IMR-90 (cell line): ENCODE data around the gene IGFL3. TPM values are rescaled to one million over a fixed set of nuclear protein-coding genes. Genes with fewer than 3 reads are reported as not detected.

ENCODE experiments used
- ATAC-seq: fragments of 200-7000 bp; cut with Tn5 transposase; 2 replicates; pipeline ENCODE4 v1.9.1; 2020; ENCODE audit warnings: low read depth, mild to moderate bottlenecking, moderate library complexity
- BruUV-seq: library from RNA; stranded (reverse); fragments of 400-500 nt; replicated peaks from 2 replicates; lab custom pipeline; 2021; lab: Mats Ljungman, UMichigan
- CTCF ChIA-PET: fragments of 300-600 bp; formaldehyde crosslinking; extraction: SDS; loops from one replicate; lab custom pipeline; 2021; ENCODE audit warnings: antibody characterized with exemption; lab: Yijun Ruan, JAX
- POLR2A ChIA-PET: fragments of 300-600 bp; sonication (Branson Sonifier 250); formaldehyde crosslinking; loops from one replicate; lab custom pipeline; 2022; ENCODE audit warnings: antibody characterized with exemption; ENCODE audit not compliant: unreplicated experiment; lab: Charles Lee
- DNase-seq: peaks from one replicate; pipeline ENCODE4 v3.0.0; 2013
- H2AFZ ChIP-seq: replicated peaks from 2 replicates; pipeline ENCODE3; 2013; ENCODE audit warnings: low read length, mild to moderate bottlenecking; ENCODE audit not compliant: poor library complexity
- H2AK5ac ChIP-seq: 2 replicates; pipeline ENCODE4 v1.6.1; 2013; ENCODE audit warnings: low read depth, low read length, inconsistent platforms
- H2AK9ac ChIP-seq: replicated peaks from 2 replicates; pipeline ENCODE3; 2013; ENCODE audit warnings: mild to moderate bottlenecking, low read depth, low read length, moderate library complexity; ENCODE audit not compliant: poor library complexity
- H2BK120ac ChIP-seq: 2 replicates; pipeline ENCODE4 v1.6.1; 2013; ENCODE audit warnings: low read depth, low read length, inconsistent platforms
- H2BK15ac ChIP-seq: 3 replicates; pipeline ENCODE4 v1.6.1; 2013; ENCODE audit warnings: low read depth, low read length, inconsistent platforms
- H2BK20ac ChIP-seq: 2 replicates; pipeline ENCODE4 v1.6.1; 2013; ENCODE audit warnings: low read depth, mild to moderate bottlenecking, inconsistent platforms, low read length, moderate library complexity
- H2BK5ac ChIP-seq: 2 replicates; pipeline ENCODE4 v1.6.1; 2013; ENCODE audit warnings: mild to moderate bottlenecking, low read depth, low read length, inconsistent platforms; ENCODE audit not compliant: poor library complexity, severe bottlenecking
- H3K14ac ChIP-seq: replicated peaks from 2 replicates; pipeline ENCODE4 v1.6.1; 2013; ENCODE audit warnings: low read depth, low read length, inconsistent platforms
- H3K18ac ChIP-seq: 2 replicates; pipeline ENCODE4 v1.6.1; 2013; ENCODE audit warnings: low read depth, low read length, control low read depth
- H3K23ac ChIP-seq: 2 replicates; pipeline ENCODE4 v1.6.1; 2013; ENCODE audit warnings: low read depth, low read length, inconsistent platforms
- H3K27ac ChIP-seq: 2 replicates; pipeline ENCODE4 v1.5.1; 2013; ENCODE audit warnings: mild to moderate bottlenecking, control low read depth, low read length; ENCODE audit not compliant: insufficient read depth
- H3K27me3 ChIP-seq: 2 replicates; pipeline ENCODE4 v1.6.1; 2013; ENCODE audit warnings: low read length; ENCODE audit not compliant: control insufficient read depth, insufficient read depth
- H3K36me3 ChIP-seq: 2 replicates; pipeline ENCODE4 v1.6.1; 2013; ENCODE audit warnings: low read length, mixed read lengths; ENCODE audit not compliant: control insufficient read depth, insufficient read depth
- H3K4ac ChIP-seq: 2 replicates; pipeline ENCODE4 v1.6.1; 2013; ENCODE audit warnings: low read depth, low read length, inconsistent platforms
- H3K4me1 ChIP-seq: 2 replicates; pipeline ENCODE4 v1.6.1; 2013; ENCODE audit warnings: low read length, mixed read lengths; ENCODE audit not compliant: control insufficient read depth, insufficient read depth
- H3K4me2 ChIP-seq: 2 replicates; pipeline ENCODE4 v1.6.1; 2013; ENCODE audit warnings: low read depth, mild to moderate bottlenecking, control low read depth, low read length, moderate library complexity
- H3K4me3 ChIP-seq: 2 replicates; pipeline ENCODE4 v1.5.1; 2013; ENCODE audit warnings: low read depth, mild to moderate bottlenecking, control low read depth, low read length, moderate library complexity; ENCODE audit not compliant: insufficient read depth
- H3K56ac ChIP-seq: 2 replicates; pipeline ENCODE4 v1.6.1; 2013; ENCODE audit warnings: low read length, inconsistent platforms; ENCODE audit not compliant: insufficient read depth; ENCODE audit errors: extremely low read depth
- H3K79me1 ChIP-seq, 2 experiments: 2 replicates each; pipeline ENCODE4 v1.6.1; 2013; ENCODE audit warnings: low read length in 2 of 2, inconsistent platforms in 1 of 2, low read depth in 1 of 2
- H3K9ac ChIP-seq: 2 replicates; pipeline ENCODE4 v1.6.1; 2013; ENCODE audit warnings: low read depth, low read length, control low read depth
- H3K9me1 ChIP-seq: 2 replicates; pipeline ENCODE4 v1.6.1; 2013; ENCODE audit warnings: low read length, inconsistent platforms; ENCODE audit not compliant: insufficient read depth
- H3K9me3 ChIP-seq: 2 replicates; pipeline ENCODE4 v1.6.1; 2013; ENCODE audit warnings: low read length; ENCODE audit not compliant: control insufficient read depth, insufficient read depth
- H4K20me1 ChIP-seq: 2 replicates; pipeline ENCODE4 v1.6.1; 2013; ENCODE audit warnings: low read length, inconsistent platforms; ENCODE audit not compliant: insufficient read depth
- H4K5ac ChIP-seq: 2 replicates; pipeline ENCODE4 v1.6.1; 2013; ENCODE audit warnings: mild to moderate bottlenecking, low read depth, low read length, control low read depth
- H4K8ac ChIP-seq, 2 experiments: 2 replicates each; pipeline ENCODE4 v1.6.1; 2013; ENCODE audit warnings: low read depth in 2 of 2, low read length in 2 of 2, control low read depth in 1 of 2, inconsistent platforms in 1 of 2
- H4K91ac ChIP-seq: 2 replicates; pipeline ENCODE4 v1.6.1; 2013; ENCODE audit warnings: low read depth, low read length, inconsistent platforms; ENCODE audit not compliant: insufficient read depth
- BHLHE40 ChIP-seq: fragments of 150-350 bp; IDR thresholded peaks from 2 replicates; pipeline ENCODE4 v1.6.1; 2016; ENCODE audit warnings: mild to moderate bottlenecking, low read depth, low read length
- CEBPB ChIP-seq: IDR thresholded peaks from 2 replicates; pipeline ENCODE4 v1.6.1; 2012; ENCODE audit warnings: low read depth, low read length, improper control_type of control experiment
- CHD1 ChIP-seq: IDR thresholded peaks from 2 replicates; pipeline ENCODE4 v1.6.1; 2012; ENCODE audit warnings: low read depth, low read length, improper control_type of control experiment
- CTCF ChIP-seq: conservative IDR thresholded peaks from 2 replicates; pipeline ENCODE4 v1.5.1; 2012; ENCODE audit warnings: mild to moderate bottlenecking, low read depth, low read length, improper control_type of control experiment
- ELK1 ChIP-seq: fragments of 150-350 bp; IDR thresholded peaks from 2 replicates; pipeline ENCODE4 v1.6.1; 2016; ENCODE audit warnings: low read depth, mild to moderate bottlenecking, low read length, moderate library complexity, borderline replicate concordance
- MAZ ChIP-seq: IDR thresholded peaks from 2 replicates; pipeline ENCODE4 v1.6.1; 2012; ENCODE audit warnings: low read depth, mild to moderate bottlenecking, low read length, improper control_type of control experiment, moderate library complexity, borderline replicate concordance
- MXI1 ChIP-seq: IDR thresholded peaks from 2 replicates; pipeline ENCODE4 v1.6.1; 2012; ENCODE audit warnings: low read depth, mild to moderate bottlenecking, low read length, moderate library complexity, borderline replicate concordance
- NFE2L2 ChIP-seq: fragments of 150-350 bp; IDR thresholded peaks from 2 replicates; pipeline ENCODE4 v1.6.1; 2016; ENCODE audit warnings: low read depth, mild to moderate bottlenecking, low read length
- POLR2A ChIP-seq: IDR thresholded peaks from 2 replicates; pipeline ENCODE4 v1.6.1; 2012; ENCODE audit warnings: mild to moderate bottlenecking, low read depth, low read length
- RAD21 ChIP-seq: IDR thresholded peaks from 2 replicates; pipeline ENCODE4 v1.6.1; 2012; ENCODE audit warnings: low read length, improper control_type of control experiment
- RFX5 ChIP-seq: IDR thresholded peaks from 2 replicates; pipeline ENCODE4 v1.8.0; 2012; ENCODE audit warnings: low read depth, mild to moderate bottlenecking, low read length, moderate library complexity
- SMC3 ChIP-seq: fragments of 150-350 bp; IDR thresholded peaks from 2 replicates; pipeline ENCODE4 v1.6.1; 2016; ENCODE audit warnings: low read depth, mild to moderate bottlenecking, antibody characterized with exemption, low read length, moderate library complexity
- USF2 ChIP-seq: fragments of 150-350 bp; IDR thresholded peaks from 2 replicates; pipeline ENCODE4 v1.6.1; 2017; ENCODE audit warnings: mild to moderate bottlenecking, antibody characterized with exemption, low read length, low read depth
- WGBS, 2 experiments: methylation state at CpG; one replicate each; pipeline versions ENCODE4 v1.1.5 to v1.1.7; 2013; ENCODE audit warnings: missing lambda C conversion rate in 2 of 2; ENCODE audit not compliant: insufficient read length in 1 of 2; ENCODE audit errors: extremely low coverage in 2 of 2; 5-methylcytosine and 5-hydroxymethylcytosine counted together
- dilution Hi-C: fragments of 300-500 bp; cut with HindIII; formaldehyde crosslinking; loops from one replicate; pipeline ENCODE4 v1.14.3; 2018; ENCODE audit warnings: low sequenced_read_pairs; ENCODE audit not compliant: unreplicated experiment
- in situ Hi-C: fragments of 300-500 bp; cut with MboI; formaldehyde crosslinking; loops from 3 replicates; pipeline ENCODE4 v1.14.3; 2019; ENCODE audit warnings: low sequenced_read_pairs, inconsistent platforms, mixed read lengths
- intact Hi-C: fragments of 100-400 bp; cut with micrococcal nuclease; formaldehyde crosslinking; loops from 2 replicates; pipeline ENCODE4 v1.10.0; 2022
- polyA plus RNA-seq, 3 experiments: library from polyadenylated mRNA; depleted of rRNA; stranded (reverse); fragments of >200 nt; gene quantifications; 2 replicates each; pipeline ENCODE4 v1.2.3, GENCODE V29; 2012; ENCODE audit warnings: low replicate concordance in 1 of 3
- total RNA-seq: library from RNA; depleted of rRNA; stranded (reverse); fragments of >200 nt; gene quantifications from 2 replicates; pipeline ENCODE4 v1.2.3, GENCODE V29; 2012

The IGFL3 gene
- total and polyA plus RNA-seq, 2 of the 4 experiments (the other 2 are of a cell fraction), result not detected

GRCh38 chr19:46144756-46145155 is 20.3 kb upstream of the IGFL3 start:
- Histone ChIP-seq H3K23ac (no peak overlapping the region), H3K4me2 (no peak overlapping the region), H2BK120ac (no peak overlapping the region), H3K27me3 (peaks cover 46% of the 10 kb centered on the region), H3K27ac (no peak overlapping the region), H2BK20ac (no peak overlapping the region), H3K9me1 (no peaks in the 10 kb centered on the region), H3K79me1 (no peaks in the 10 kb centered on the region), H4K91ac (no peak overlapping the region), H4K5ac (no peak overlapping the region), H4K8ac (no peak overlapping the region), H3K9me3 (peaks cover 2% of the 10 kb centered on the region; the same call in 1 of the 2 replicates), H3K4me1 (no peaks in the 10 kb centered on the region), H2BK15ac (no peak overlapping the region), H3K56ac (no peak overlapping the region), H4K20me1 (no peaks in the 10 kb centered on the region), H3K4ac (no peak overlapping the region), H2AK9ac (no peak overlapping the region), H3K9ac (no peak overlapping the region), H2AFZ (no peak overlapping the region), H3K4me3 (no peak overlapping the region), H2BK5ac (no peak overlapping the region), H3K18ac (no peak overlapping the region), H2AK5ac (no peak overlapping the region), H3K14ac (no peak overlapping the region), H3K36me3 (no peaks in the 10 kb centered on the region)
- DNase-seq, result no peak
- dilution Hi-C loops (no loop called here), intact Hi-C loops (no loop called here), in situ Hi-C loops (no loop called here)
- TF ChIP-seq POLR2A (no peak), CEBPB (no peak), MXI1 (no peak), RAD21 (no peak), CHD1 (no peak), MAZ (no peak), CTCF (no peak), SMC3 (no peak), ELK1 (no peak), RFX5 (no peak), NFE2L2 (no peak), BHLHE40 (no peak), USF2 (no peak)
- ChIA-PET POLR2A (no interaction called here), CTCF (no interaction called here)
- no peak for ATAC-seq
- no TSS peak for BruUV-seq
- no CpG with 5 or more reads among the region's 3 CpGs for WGBS, 2 experiments
